SU-DHL-6 (cell line): ENCODE results near the gene DNAJC11.

Experiments used
- CTCF ChIP-seq: fragments of 200-600 bp; sonication (generic); IDR thresholded peaks from one replicate; pipeline ENCODE4 v1.5.1; 2017; ENCODE audit warnings: antibody characterized with exemption, mild to moderate bottlenecking, low read length, moderate library complexity; ENCODE audit not compliant: insufficient read depth, poor library complexity, severe bottlenecking
- EZH2phosphoT487 ChIP-seq: fragments of 200-600 bp; sonication (generic), shearing (Covaris generic); conservative IDR thresholded peaks from 2 replicates; pipeline ENCODE4 v1.6.1; 2018; ENCODE audit warnings: mild to moderate bottlenecking, antibody characterized with exemption, low read length, moderate library complexity, mixed read lengths

- TF ChIP-seq CTCF = no peak
- TF ChIP-seq EZH2phosphoT487 = no peak
Observed at GRCh38 chr1:6651909-6652308, 49.7 kb downstream of the DNAJC11 start.
